Measurements from ENCODE around the gene MEOX1.
"Not testable (repeated sequence)": the region's sequence is repeated elsewhere in the genome, so short reads cannot be mapped to it uniquely, and the experiment has no call there.

The MEOX1 gene

GRCh38 chr17:43661699-43662412, at the start of gene MEOX1:
TSS of gene MEOX1 (minus strand) at chr17:43661922. CDS start at chr17:43661534, 388 bp downstream.
- peak in 1 of 4 experiments; percentile 11 for DNase-seq

GRCh38 chr17:43710101-43710500, 48.4 kb upstream of the MEOX1 start:
- no peak for DNase-seq

- DNase-seq, result no peak
These were observed 47.5 kb upstream of the MEOX1 start for GRCh38 chr17:43709210-43709609.

GRCh38 chr17:43707184-43707583, 45.5 kb upstream of the MEOX1 start:
- no peak for DNase-seq

GRCh38 chr17:43706235-43706634, 44.5 kb upstream of the MEOX1 start:
- DNase-seq, result no peak

GRCh38 chr17:43703630-43704029, 41.9 kb upstream of the MEOX1 start:
- no peak for DNase-seq

GRCh38 chr17:43702637-43703036, 40.9 kb upstream of the MEOX1 start:
- DNase-seq, result no peak

- peak in 1 of 4 experiments; percentile 3 for DNase-seq
These were observed 39.6 kb upstream of the MEOX1 start for GRCh38 chr17:43701318-43701743.

GRCh38 chr17:43699438-43699756, 37.7 kb upstream of the MEOX1 start:
- DNase-seq, result no peak

GRCh38 chr17:43698678-43699437, 37.1 kb upstream of the MEOX1 start:
- DNase-seq, result no peak

GRCh38 chr17:43697937-43698336, 36.2 kb upstream of the MEOX1 start:
- DNase-seq, result no peak

GRCh38 chr17:43696891-43697290, 35.2 kb upstream of the MEOX1 start:
- no peak for DNase-seq

- no peak for DNase-seq
These were observed 34.5 kb upstream of the MEOX1 start for GRCh38 chr17:43695970-43696865.

- DNase-seq, result peak; percentile 38 to 60 (median 49)
These were observed 32.6 kb upstream of the MEOX1 start for GRCh38 chr17:43694081-43694870.

GRCh38 chr17:43691317-43691693, 29.6 kb upstream of the MEOX1 start:
- DNase-seq, result no peak

GRCh38 chr17:43690624-43691316, 29.0 kb upstream of the MEOX1 start:
- DNase-seq, result no peak

GRCh38 chr17:43689814-43690213, 28.1 kb upstream of the MEOX1 start:
- DNase-seq, result no peak

GRCh38 chr17:43689131-43689530, 27.4 kb upstream of the MEOX1 start:
- DNase-seq, result no peak

GRCh38 chr17:43686957-43687356, 25.2 kb upstream of the MEOX1 start:
- not testable (repeated sequence) for DNase-seq

GRCh38 chr17:43683928-43684653, 22.4 kb upstream of the MEOX1 start:
- DNase-seq, result no peak

GRCh38 chr17:43680461-43680860, 18.7 kb upstream of the MEOX1 start:
- DNase-seq, result no peak
